HG02840 (cell line): ENCODE data around the gene SERINC3.

Experiments
- ATAC-seq: cut with Tn5 transposase; IDR thresholded peaks from one replicate; pipeline ENCODE4 v1.9.1; 2021; ENCODE audit warnings: mild to moderate bottlenecking, moderate library complexity, moderate number of reproducible peaks; ENCODE audit not compliant: unreplicated experiment, low FRiP score

The SERINC3 gene

DNA sequence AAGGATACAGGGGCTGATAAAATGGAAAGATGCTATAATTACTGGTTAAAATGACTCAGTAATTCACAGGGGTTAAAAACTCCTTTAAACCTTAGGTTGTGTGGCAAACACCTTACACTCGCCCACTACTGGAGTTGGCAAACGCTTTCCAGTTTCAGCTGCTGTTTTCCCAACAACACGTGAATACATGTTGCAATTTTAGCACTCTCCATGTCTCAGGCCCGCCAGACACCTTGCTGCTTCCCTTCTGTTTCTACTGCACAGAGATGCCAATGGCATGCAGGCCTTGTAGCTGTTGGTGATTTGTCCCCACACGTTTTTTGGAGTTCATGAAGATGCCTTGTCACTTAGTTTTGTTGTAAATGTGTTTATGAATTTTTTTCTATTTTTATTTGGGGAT is 51.5 kb downstream of the SERINC3 start:
- ATAC-seq = no peak

DNA sequence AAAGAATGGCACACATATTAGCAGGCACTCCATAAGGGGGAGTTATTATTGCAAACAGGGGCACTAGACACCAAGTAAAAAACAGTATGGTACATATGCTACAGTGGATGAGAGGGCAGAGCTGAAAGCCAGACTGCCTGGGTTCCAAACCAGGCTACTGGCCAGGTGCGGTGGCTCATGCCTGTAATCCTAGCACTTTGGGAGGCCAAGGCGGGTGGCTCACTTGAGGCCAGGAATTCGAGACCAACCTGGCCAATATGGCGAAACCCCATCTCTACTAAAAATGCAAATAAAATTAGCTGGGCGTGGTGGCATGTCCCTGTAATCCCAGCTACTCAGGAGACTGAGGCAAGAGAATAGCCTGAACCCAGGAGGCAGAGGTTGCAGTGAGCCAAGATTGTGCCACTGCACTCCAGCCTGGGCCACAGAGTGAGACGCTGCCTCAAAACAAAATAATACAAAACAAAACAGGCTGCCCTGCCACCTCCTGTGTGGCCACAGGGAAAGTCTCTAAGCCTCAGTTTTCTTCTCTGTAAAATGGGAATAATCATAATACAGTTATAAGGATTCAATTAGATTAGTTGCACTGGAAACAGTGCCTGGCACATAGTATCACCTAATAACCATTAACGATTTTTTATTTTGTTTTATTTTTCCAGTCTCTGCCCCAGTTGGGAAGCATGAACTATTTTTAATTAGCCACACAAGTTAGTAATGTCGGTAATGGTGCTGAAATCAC is 53.7 kb downstream of the SERINC3 start:
- no peak for ATAC-seq

DNA sequence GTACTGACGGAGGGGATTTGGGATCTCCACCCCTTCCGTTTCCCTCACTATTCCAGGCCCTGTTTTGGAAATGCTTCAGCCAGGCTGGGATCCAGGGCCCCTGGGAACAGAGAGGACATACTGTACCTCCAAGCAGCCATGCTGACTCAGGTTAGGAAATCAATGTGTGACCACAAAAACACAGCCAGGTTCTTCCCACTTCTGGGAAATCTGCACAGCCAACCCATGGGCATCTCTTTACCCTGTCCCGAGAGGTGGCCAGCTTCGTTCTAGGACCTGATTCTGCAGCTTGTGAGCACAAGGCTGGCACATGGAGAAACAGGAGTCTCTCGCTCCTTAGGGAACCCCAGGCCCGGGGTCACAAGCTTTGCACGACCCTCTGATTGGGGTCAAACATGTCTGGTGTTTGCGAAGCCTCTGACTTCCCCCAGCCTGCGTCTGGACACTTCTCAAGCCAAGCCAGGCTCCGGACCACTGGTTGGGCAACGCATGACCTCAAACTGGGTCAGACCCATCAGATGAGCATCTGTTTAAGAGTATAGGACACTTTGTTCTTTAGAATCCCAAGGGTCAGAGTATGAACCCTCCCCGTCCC is 54.5 kb downstream of the SERINC3 start:
- ATAC-seq = no peak

DNA sequence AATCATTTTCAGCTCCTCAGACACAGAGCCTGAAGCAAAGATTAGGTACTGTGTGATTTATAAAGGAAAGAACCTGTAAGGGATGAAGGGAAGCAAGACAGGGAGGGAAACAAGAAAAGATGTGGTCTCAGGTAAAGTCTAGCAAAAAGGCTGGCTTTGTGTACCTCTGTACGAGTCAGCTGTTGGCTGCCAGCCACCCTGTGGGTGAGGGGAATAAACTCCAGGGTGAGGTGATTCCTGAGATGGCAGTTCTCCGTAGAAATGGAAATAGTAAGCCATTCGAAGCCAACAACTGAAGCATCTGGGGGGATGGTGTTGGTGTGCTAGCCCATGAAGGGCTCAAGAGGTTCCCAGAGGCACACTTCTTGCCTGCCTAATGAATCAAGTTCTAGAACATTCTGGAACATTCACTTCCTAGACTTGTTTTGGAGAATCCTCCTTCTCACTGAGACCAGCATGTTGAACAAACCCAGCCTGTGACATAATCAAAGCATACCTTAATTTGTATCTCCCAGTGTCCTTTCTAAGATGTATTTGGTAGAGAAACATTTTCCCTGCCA is 56.8 kb downstream of the SERINC3 start:
- no peak for ATAC-seq

DNA sequence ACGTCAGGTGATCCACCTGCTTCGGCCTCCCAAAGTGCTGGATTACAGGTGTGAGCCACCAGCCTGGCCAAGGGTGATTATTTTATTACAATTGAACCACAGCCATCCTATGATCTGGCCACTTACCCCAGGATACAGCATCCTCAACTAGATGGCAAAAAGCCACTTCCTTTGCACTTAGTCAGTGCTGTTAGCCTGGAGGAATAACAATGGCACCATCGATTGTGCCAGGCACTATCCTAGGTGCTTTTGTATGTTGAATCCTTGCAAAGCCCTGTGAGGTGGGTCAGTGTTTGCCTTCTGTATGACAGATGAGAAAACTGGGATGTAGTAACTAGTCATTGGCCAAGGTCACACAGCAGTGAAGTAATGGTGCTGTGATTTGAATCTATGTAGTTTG is 57.4 kb downstream of the SERINC3 start:
- no peak for ATAC-seq

DNA sequence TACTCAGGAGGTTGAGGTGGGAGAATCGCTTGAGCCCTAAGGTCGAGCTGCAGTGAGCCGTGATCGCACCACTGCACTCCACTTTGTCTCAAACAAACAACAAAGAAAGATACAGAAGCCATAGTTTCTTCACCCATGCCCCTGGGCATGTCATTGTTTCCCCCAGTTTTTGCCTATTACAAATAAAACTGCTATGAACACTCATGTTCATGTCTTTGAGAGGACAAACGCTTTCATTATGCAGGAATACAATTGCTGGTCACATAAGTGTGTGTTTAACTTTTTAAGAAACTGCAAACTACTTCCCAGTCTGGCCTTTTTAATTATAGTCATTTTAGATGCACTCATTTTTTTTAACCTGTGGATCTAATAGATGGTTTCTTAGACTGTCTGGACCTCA is 58.4 kb downstream of the SERINC3 start:
- no peak for ATAC-seq

DNA sequence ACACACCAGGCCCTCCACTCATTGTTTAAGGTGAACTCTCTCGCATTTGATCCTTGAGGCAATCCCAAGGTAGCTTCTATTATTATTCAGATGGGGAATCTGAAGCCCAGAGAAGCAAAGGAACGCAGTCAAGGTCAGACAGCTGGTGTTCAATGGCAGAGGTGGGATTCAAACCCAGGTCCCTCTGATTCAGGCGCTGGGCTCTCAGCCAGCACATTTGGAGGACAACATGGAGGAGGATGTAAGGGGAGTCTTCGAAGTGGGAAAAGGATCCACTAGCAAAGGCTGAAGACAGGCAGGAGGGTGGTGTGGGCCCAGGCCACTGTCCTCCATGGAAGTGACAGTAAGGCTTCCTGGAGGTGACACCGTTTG is 60.1 kb downstream of the SERINC3 start:
- ATAC-seq = no peak

DNA sequence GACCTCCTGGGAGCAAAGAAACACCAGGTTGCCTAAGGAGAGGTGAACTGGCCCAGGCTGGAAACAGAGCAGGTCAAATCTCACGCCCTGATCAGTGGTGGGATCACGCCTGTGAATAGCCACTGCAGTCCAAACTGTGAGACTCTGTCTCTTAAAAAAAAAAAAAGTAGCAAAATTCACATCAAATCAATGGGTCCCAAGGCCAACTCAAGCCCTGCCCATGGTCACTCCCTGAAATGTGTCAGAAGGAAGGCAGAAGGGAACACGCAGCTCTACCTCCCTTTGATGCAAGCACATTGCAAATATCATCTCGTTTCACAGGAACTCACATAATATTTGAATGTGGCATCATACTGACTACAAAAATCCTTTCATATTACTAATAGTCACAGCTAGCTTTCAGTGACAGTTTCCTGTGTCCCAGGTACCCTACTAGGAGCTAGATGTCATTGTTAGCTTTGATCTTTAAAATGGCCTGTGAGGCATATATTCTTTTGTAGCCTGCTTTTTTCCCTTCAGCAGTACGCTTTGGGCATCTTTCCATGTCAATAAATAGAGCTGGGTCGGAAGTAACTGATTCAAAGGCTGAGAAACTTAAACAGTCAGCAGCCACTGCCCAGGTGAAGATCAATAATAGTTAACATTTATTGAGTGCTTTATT is 60.6 kb downstream of the SERINC3 start:
- no peak for ATAC-seq

DNA sequence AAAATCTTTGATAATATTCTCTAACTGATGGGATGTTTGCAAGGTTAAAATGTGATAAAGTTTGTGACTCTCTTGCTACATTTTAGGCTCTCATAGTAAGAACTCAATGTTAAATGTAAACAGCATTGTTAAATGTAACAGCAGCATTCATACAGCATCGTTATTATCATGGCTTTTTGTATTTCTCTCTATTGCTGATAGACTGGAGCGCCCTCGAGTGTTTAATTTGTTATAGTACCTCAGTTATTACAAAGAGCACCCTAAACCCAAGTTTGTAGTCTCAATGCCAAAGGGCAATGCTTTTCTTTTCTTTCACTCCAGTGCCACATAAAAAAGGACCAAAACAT is 61.1 kb downstream of the SERINC3 start:
- ATAC-seq = no peak

DNA sequence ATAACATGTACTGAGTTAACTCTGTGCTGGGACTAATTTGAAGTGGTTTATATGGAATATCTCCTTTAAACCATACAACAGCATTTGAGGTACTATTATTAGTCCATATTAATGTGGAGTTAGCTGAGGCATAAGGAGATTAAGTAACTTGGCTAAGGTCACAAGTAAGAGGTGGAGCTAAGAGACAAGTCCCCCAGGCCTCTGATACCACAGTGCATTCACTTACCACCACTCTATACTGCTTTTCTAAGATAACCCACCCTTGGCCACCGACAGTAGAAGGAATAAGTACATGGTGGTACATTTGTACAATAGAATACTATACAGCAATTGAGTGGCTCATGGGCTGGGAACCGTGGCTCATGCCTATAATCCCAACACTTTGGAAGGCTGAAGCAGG is 62.6 kb downstream of the SERINC3 start:
- ATAC-seq = no peak

DNA sequence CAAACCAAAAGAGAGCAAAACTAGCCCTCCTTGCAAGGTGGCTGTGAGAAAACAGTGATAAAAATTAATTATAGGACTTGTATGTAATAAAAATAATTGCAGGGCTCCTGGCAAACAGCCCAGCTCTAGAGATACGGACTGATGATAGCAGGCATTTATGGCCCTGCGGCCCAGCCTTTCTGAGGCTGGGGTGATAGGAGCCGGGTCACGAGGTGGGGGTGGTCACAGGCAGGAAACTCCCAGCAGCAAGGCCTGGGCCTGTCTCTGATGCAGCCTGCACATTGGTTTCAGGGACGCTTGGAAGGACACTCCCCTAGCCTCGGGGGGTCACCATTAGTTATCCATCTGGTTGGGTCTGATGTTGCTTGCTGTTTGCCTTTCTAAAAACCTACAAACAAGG is 64.9 kb downstream of the SERINC3 start:
- ATAC-seq = no peak

DNA sequence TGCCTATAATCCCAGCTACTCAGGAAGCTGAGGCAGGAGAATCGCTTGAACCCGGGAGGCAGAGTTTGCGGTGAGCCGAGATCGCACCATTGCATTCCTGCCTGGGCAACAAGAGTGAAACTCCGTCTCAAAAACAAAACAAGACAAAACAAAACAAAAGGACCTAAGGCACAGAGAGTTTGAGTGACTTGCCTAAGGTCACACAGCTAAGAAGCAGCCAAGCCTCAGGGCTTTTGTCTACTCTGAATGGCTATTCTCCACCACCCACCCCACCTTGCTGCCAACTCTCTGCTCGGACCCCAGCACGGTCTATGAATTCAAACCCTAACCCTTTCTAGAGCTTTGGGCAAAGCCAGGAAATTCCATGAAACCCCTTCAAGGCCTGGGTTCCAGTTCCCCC is 65.3 kb downstream of the SERINC3 start:
- no peak for ATAC-seq

DNA sequence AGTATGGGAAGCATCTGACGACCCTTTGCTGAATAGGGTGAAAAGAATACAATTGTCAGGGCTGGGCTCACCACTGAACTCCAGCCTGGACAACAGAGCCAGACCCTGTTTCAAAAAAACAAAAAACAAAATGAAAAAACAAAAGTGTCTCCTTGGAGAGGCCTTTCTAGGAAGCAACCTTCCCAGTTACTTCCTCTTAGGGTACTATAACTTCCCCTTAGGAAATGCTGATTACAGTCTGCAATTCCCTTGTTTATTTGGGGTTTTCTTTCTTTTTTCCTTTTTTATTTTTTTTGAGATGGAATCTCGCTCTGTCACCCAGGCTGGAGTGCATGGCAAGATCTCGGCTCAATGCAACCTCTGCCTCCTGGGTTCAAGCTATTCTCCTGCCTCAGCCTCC is 66.7 kb downstream of the SERINC3 start:
- ATAC-seq = no peak

DNA sequence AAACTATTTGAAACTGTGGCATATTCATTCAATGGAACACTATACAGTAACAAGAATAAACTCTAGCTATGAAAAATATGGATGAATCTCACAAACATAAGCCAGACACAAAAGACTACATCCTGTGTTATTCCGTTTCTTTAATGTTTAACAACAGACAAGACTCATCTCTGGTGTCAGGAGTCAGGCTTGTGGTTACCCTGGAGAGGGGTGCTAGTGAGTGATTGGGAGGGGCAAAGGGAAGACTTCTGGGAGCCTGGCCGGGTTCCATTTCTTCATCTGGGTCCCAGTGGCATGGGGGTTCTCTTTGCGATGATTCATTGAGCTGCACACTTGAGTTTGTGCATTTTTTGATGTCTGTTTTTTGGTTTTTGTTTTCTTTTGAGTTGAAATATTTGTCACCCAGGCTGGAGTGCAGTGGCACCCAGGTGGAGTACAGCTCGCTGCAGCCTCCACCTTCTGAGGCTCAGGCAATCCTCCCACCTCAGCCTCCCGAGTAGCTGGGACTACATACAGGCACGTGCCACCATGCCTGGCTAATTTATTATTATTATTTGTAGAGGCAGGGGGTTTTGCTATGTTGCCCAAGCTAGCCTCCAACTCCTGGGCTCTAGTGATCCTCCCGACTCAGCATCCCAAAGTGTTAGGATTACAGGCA is 67.4 kb downstream of the SERINC3 start:
- ATAC-seq = no peak

DNA sequence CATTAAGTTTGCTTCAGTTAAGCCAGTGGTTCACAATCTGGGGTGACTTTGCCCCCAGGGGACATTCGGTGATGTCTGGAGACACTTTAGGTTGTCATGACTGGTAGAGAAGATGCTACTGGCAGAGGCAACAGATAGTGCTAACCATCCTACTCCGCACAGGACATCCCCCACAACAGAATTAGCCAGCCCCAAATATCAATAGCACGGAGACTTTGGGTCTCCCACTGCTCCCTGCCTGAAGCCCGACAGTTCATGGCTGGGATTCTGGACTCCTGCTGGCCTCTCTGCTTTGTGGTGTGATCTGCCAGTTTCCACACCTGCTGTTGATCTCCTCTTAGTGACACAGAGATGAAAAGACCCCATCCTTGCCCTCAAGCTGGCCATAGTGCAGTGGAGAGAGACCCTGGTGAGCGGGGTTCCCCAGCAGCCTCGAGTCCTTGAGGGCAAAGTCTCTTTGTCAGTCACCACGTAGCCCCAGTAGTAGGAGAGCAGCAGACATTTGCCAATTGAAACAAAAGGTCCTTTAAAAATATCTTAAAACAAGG is 70.9 kb downstream of the SERINC3 start:
- ATAC-seq = no peak

DNA sequence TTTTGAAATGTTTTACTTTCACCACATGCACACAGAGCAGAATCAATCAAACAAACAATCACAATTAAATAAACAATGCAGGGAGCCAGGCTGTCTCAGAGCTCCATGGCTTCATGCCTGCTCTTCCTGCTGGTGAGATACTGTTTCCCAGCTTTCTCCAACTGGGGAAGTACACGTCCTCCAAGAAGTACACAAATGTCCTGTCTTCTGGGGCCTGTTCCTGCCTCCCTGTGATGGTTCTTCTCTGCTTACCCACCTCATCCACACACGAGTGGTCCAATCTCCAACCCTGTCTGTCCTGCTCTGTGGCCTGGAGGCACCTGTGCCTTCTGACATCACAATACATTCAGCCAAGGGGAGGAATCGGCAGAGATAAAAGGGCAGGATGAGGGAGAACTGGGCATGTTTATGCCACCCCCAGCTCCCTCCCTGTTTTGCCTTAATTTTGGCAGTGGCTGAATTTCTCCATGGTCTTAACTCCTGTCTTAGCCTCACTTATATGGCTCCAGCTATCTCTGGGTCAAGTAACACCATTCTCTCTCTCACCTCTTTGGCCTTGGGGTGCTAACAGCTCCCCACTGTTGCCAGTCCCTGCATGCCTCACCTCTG is 71.5 kb downstream of the SERINC3 start:
- ATAC-seq = no peak

DNA sequence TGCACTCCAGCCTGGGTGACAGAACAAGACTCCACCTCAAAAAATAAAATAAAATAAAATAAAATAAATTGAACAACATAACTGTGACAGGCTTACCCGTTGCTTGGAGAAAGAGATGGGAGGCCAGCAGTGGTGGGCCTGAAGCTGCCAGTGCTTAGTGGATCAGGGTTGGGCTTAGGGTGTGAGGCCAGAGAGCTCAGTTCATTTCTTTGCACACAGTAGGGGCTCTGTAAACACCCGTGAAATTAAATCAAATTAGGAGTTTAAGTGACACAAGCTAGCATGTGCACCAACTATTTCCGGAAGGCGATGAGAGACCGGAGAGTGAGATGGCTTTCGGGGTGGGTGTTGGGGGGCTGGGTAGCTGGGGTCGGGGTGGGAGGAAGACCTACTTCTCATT is 72.0 kb downstream of the SERINC3 start:
- ATAC-seq = no peak

DNA sequence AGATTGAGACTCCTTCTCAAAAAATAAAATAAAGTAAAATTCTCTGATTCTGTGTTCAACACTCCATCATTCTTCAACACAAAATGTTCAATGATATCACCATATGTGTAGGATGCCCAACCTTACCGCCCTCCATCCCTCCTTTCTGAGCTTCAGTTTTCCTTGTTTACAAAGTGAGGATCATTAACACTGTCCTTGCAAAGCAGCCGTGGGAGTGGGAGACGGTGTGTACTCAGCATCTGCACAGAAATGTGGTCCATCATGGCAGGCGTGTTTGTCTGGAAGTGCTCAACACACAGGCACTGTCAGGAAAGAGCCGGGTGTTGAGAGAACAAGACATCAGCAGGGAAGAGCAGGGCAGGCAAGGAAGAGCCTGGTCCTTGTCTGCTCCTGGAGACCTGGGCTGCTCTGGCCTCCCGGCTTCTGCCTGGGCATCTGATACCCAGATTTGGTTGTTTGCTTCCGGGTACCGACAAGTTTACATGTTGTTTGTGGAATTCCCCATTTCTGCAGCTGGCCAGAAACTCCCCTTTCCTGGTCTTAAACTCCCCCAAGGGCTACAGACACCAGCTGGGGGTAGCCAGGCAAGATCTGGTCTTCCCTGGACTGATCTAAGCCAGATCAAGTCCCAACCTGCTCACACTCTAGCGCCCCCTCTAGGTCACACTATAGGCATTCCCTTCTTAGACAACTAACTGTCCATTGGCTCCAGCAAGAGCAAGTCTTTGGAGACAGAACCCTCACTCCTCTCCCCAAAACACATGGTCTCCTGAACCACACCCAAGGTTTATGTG is 72.9 kb downstream of the SERINC3 start:
- no peak for ATAC-seq

DNA sequence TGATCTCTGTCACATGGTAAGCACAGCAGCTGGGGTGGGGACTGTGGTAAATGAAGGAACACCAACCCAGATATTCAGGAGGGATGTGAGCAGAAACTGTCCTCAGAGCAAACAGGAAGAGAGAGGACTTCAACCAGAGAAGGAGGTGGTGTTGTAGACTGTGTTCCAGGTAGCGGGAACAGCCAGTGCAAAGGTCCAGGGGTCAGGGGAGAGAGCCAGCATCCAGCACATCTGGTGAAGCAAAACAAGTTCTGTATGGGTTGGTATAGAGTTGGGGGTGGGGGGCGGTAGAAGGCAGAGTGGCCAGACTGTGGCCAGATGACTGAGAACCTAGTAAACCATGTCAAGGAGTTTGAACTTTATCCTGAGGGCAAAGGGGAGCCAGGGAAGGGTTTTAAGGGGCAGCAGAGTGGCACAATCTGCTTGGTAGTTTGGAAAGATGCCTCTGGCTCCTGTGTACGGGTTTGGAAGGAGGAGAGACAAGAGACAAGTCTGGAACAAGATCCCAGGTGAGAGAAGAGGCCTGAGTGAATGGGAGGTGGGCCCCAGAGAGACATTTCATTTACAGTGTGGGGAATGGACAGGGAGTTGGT is 73.9 kb downstream of the SERINC3 start:
- ATAC-seq = no peak
